ENCODE measurements around the gene TANC1. TPM values are rescaled to one million over a fixed set of nuclear protein-coding genes. Genes with fewer than 3 reads are reported as not detected.

Gene TANC1
- total RNA-seq, 1 donor = 74.7 TPM

DNA sequence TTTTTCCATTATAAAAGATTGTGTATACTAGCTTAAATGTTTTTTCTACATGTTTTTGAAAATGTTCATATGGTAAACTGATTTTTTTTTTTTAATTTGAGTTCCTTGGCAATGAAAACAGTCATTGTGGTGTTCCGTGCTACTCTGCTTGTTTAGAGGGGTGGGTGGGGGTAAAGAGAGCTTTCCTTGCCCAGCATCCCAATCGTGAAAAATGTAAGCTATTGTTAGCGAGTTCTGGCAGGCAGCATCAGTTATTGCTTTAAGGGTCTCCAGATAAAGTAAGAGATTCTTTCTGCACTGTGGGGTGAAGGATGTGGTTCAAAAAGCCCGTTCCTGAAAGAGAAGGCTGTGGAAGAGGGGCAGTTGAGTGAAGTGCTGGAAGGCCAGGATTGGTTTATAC lies 118.4 kb downstream of the TANC1 start:
- TF ChIP-seq, protein P1, sequence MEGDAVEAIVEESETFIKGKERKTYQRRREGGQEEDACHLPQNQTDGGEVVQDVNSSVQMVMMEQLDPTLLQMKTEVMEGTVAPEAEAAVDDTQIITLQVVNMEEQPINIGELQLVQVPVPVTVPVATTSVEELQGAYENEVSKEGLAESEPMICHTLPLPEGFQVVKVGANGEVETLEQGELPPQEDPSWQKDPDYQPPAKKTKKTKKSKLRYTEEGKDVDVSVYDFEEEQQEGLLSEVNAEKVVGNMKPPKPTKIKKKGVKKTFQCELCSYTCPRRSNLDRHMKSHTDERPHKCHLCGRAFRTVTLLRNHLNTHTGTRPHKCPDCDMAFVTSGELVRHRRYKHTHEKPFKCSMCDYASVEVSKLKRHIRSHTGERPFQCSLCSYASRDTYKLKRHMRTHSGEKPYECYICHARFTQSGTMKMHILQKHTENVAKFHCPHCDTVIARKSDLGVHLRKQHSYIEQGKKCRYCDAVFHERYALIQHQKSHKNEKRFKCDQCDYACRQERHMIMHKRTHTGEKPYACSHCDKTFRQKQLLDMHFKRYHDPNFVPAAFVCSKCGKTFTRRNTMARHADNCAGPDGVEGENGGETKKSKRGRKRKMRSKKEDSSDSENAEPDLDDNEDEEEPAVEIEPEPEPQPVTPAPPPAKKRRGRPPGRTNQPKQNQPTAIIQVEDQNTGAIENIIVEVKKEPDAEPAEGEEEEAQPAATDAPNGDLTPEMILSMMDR (IDR thresholded peaks at IDR 0.05; ENCODE audit: insufficient read depth, low read depth, low read length) = no peak
- H3K4me3 ChIP-seq (ENCODE audit: low read depth, low read length) = no peak overlapping the region
- DNase-seq (ENCODE audit: low read depth) = no peak

DNA sequence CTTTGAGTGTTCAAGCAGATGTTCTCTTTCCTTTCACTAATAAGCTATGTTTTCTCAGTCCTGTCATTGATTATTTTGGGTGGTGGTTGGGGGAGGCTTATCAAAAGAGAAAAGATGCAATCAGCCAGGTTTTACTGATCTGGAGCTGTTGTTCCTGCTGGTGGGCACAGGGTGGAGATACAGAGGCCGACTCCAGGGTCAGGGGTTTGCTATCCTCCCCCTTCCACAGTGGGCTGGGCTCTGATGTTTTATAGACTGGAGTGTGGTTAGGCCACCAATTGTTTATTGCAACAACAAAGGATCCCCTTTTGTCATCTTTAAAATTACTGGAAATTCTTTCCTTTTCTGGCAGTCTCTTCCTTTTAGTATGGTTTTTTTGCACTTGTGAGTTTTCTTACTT lies 120.5 kb downstream of the TANC1 start:
- DNase-seq (ENCODE audit: low read depth) = no peak
- TF ChIP-seq, protein P1 (IDR thresholded peaks at IDR 0.05; ENCODE audit: insufficient read depth, low read depth, low read length) = peak; percentile 28
- no peak overlapping the region for H3K4me3 ChIP-seq (ENCODE audit: low read depth, low read length)

DNA sequence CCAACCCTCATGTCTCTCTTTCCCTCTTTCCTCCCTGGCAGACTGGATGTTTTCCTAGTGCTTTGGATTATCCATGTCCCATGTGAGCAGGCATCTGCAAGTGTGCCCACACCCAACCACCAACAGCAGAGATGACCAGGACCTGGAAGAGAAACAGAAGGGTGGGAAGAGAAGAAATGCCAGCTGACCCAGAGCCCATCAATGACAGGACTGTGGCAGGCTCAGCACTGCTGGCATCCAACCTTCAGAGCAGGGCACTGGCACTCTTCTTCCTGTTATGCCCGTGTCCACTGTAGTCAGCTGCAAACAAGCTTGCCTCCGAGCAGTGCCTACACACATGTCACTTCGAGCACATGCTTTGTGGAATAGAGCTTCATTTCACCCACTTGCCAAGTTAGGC lies 121.1 kb downstream of the TANC1 start:
- no peak overlapping the region for H3K4me3 ChIP-seq (ENCODE audit: low read depth, low read length)
- TF ChIP-seq, protein P1 (IDR thresholded peaks at IDR 0.05; ENCODE audit: insufficient read depth, low read depth, low read length) = no peak
- DNase-seq (ENCODE audit: low read depth) = no peak

DNA sequence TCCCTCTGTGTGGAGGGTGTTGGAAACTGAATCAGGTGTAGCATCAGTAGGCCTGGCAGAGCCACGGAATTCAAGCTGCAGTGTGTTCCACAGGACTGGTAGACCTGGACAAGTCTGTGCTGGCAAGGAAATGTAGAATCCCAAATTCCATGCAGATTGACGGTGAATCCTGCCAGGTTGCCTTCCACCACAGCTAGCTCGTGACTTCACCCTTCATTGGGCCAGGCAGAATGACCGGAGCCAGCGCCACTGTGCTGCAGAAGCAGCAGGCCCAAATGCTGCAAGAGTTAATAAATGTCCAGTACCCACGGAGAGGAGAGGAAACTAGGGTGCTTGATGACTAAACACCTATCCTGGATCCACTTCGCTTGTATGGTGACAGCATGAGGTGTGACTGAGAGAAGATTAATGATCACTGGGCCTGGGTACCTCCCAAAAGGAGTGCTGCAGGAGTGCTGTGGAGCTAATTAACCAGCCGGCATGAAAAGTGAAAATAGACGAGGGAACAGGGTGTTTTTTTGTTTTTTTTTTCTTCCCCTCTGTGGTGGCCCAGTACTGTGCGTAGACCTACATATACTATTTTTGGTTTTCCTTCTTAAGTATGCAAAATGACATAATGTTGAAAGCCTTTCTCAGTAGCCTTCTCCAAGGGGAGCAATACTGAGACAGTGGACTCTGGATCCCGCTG lies 122.2 kb downstream of the TANC1 start:
- no peak overlapping the region for H3K4me3 ChIP-seq (ENCODE audit: low read depth, low read length)
- TF ChIP-seq, protein P1 (IDR thresholded peaks at IDR 0.05; ENCODE audit: insufficient read depth, low read depth, low read length) = no peak
- peak; percentile 48 for DNase-seq (ENCODE audit: low read depth)

DNA sequence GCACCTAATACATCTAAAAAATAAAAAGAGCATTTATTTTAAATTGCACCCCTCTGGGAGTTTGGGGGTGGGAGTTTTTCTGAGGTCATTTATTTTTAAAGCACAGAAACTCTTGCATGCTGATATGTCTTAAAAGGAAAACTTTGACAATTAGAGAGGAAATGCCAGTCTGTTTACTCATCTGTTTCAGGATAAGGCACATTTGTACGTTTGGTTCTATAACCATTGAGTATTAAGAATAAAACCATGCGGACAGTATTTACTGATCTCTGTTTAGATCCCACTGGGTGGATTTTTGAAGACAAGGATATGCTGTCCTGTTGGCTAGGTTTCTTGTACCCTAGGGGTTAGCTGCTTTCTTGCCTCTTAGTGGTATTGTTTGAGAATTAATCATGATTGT lies 122.9 kb downstream of the TANC1 start:
- TF ChIP-seq, protein P1 (IDR thresholded peaks at IDR 0.05; ENCODE audit: insufficient read depth, low read depth, low read length) = no peak
- peak; percentile 79 for DNase-seq (ENCODE audit: low read depth)
- no peak overlapping the region for H3K4me3 ChIP-seq (ENCODE audit: low read depth, low read length)

DNA sequence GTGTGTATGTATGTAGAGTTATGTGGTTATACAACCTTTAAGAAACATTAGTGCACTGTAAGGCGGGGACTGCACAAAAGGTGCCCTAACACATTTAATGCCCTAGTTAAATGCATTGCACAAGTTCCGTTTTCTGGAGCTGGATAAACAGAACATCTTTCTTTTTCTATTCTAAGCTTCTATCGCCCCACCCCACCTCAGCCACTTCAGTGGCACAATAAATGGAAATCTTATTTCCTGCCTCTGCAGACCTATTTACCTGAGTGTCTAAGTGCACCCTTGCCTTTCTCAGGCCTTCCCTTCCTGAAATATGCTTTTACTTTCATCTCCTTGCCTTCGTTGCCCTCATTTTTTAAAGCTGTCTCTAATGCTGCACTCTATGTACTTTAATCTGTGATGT lies 123.5 kb downstream of the TANC1 start:
- H3K4me3 ChIP-seq (ENCODE audit: low read depth, low read length) = no peak overlapping the region
- TF ChIP-seq, protein P1 (IDR thresholded peaks at IDR 0.05; ENCODE audit: insufficient read depth, low read depth, low read length) = no peak
- peak; percentile 70 for DNase-seq (ENCODE audit: low read depth)

DNA sequence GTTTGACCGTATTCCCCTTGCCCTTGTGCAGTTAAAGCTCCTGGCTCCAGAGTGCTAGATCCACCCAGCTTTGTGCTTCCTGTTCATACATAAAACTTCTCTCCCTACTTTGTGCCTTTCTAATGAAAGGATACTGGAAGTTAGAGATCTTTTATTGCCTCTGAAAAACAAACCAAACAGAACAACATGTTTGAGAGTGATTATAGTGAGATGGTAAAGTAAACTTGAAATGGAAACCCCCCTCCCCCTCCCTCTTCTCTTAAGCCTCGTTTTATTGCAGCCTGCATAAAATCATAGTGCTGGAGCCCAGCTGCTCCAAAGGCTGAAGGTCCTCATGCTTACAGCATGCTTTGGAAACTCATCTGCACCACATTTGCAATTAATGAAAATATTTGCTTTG lies 125.1 kb downstream of the TANC1 start:
- no peak overlapping the region for H3K4me3 ChIP-seq (ENCODE audit: low read depth, low read length)
- TF ChIP-seq, protein P1 (IDR thresholded peaks at IDR 0.05; ENCODE audit: insufficient read depth, low read depth, low read length) = no peak
- DNase-seq (ENCODE audit: low read depth) = peak; percentile 97
